Uterus (tissue), 2 donors: Measurements from ENCODE around the gene ADARB2.
"Not testable (repeated sequence)": the region's sequence is repeated elsewhere in the genome, so short reads cannot be mapped to it uniquely, and the experiment has no call there.

Source experiments
- CTCF ChIP-seq, 4 experiments: fragments of 200-600 bp in 2 of 4; fragments of 450-650 bp in 2 of 4; sonication (generic) in 2 of 4; IDR thresholded peaks; one replicate each; pipeline ENCODE4 v1.5.1; 2016 to 2019; ENCODE audit warnings: antibody characterized with exemption in 4 of 4, mild to moderate bottlenecking in 2 of 4, moderate library complexity in 1 of 4
- POLR2A ChIP-seq, 2 donors: fragments of 450-650 bp; IDR thresholded peaks; one replicate each; pipeline ENCODE4 v1.6.1; 2016; ENCODE audit warnings: antibody characterized with exemption in 2 of 2, mild to moderate bottlenecking in 1 of 2, moderate library complexity in 1 of 2

- not testable (repeated sequence) for TF ChIP-seq CTCF, POLR2A (IDR thresholded peaks at IDR 0.05)
Measured at GRCh38 chr10:1352296-1352695, 385.0 kb downstream of the ADARB2 start.
